T-helper 22 cell (primary cell): ENCODE measurements around the gene MFSD11.
"Not testable (repeated sequence)": the region's sequence is repeated elsewhere in the genome, so short reads cannot be mapped to it uniquely, and the experiment has no call there.

Source experiments
- DNase-seq: peaks from one replicate; pipeline ENCODE4 v3.0.0-alpha.2; 2020; ENCODE audit warnings: low read depth

MFSD11 gene

GRCh38 chr17:76805319-76805718, 67.4 kb downstream of the MFSD11 start:
- DNase-seq: no peak

GRCh38 chr17:76806151-76806550, 68.2 kb downstream of the MFSD11 start:
- not testable (repeated sequence) for DNase-seq

- DNase-seq: not testable (repeated sequence)
Measured at GRCh38 chr17:76806767-76807166, 68.8 kb downstream of the MFSD11 start.

GRCh38 chr17:76808326-76808725, 70.4 kb downstream of the MFSD11 start:
- DNase-seq: no peak

- DNase-seq: no peak
Measured at GRCh38 chr17:76810956-76811355, 73.0 kb downstream of the MFSD11 start.

GRCh38 chr17:76811834-76812233, 73.9 kb downstream of the MFSD11 start:
- DNase-seq: no peak

- DNase-seq: no peak
Measured at GRCh38 chr17:76812263-76812662, 74.3 kb downstream of the MFSD11 start.

GRCh38 chr17:76812968-76813367, 75.0 kb downstream of the MFSD11 start:
- DNase-seq: no peak

- DNase-seq: not testable (repeated sequence)
Measured at GRCh38 chr17:76815907-76816589, 78.1 kb downstream of the MFSD11 start.

- DNase-seq: peak; percentile 13
Measured at GRCh38 chr17:76816590-76817135, 78.7 kb downstream of the MFSD11 start.

- no peak for DNase-seq
Measured at GRCh38 chr17:76820039-76820438, 82.1 kb downstream of the MFSD11 start.

- DNase-seq: no peak
Measured at GRCh38 chr17:76820561-76820960, 82.6 kb downstream of the MFSD11 start.

- no peak for DNase-seq
Measured at GRCh38 chr17:76822184-76822778, 84.4 kb downstream of the MFSD11 start.

GRCh38 chr17:76824093-76824492, 86.2 kb downstream of the MFSD11 start:
- no peak for DNase-seq

GRCh38 chr17:76826330-76827068, 88.6 kb downstream of the MFSD11 start:
- no peak for DNase-seq

- no peak for DNase-seq
Measured at GRCh38 chr17:76827736-76828135, 89.8 kb downstream of the MFSD11 start.
